Globus pallidus (tissue), 1 donor: ENCODE results near the gene FLVCR2.

ENCODE experiments used
- DNase-seq: peaks from one replicate; pipeline ENCODE4 v3.0.0-alpha.2; 2015; ENCODE audit warnings: low spot score

FLVCR2 gene

GRCh38 chr14:75554482-75554881, 23.9 kb upstream of the FLVCR2 start:
- no peak for DNase-seq

GRCh38 chr14:75558440-75558839, 20.0 kb upstream of the FLVCR2 start:
- DNase-seq = no peak

GRCh38 chr14:75559045-75559444, 19.4 kb upstream of the FLVCR2 start:
- DNase-seq = no peak

GRCh38 chr14:75559451-75560222, 18.8 kb upstream of the FLVCR2 start:
- DNase-seq = no peak

GRCh38 chr14:75561013-75561432, 17.4 kb upstream of the FLVCR2 start:
- peak; percentile 25 for DNase-seq

- no peak for DNase-seq
Measured at GRCh38 chr14:75562089-75562488, 16.3 kb upstream of the FLVCR2 start.

- DNase-seq = no peak
Measured at GRCh38 chr14:75562489-75562888, 15.9 kb upstream of the FLVCR2 start.

- no peak for DNase-seq
Measured at GRCh38 chr14:75563931-75564330, 14.5 kb upstream of the FLVCR2 start.

GRCh38 chr14:75565056-75565455, 13.4 kb upstream of the FLVCR2 start:
- no peak for DNase-seq

- no peak for DNase-seq
Measured at GRCh38 chr14:75566321-75566720, 12.1 kb upstream of the FLVCR2 start.

GRCh38 chr14:75566752-75567151, 11.7 kb upstream of the FLVCR2 start:
- no peak for DNase-seq

- no peak for DNase-seq
Measured at GRCh38 chr14:75568140-75568539, 10.3 kb upstream of the FLVCR2 start.

GRCh38 chr14:75568791-75569190, 9.6 kb upstream of the FLVCR2 start:
- DNase-seq = no peak

- DNase-seq = no peak
Measured at GRCh38 chr14:75570797-75571196, 7.6 kb upstream of the FLVCR2 start.

GRCh38 chr14:75572104-75572503, 6.3 kb upstream of the FLVCR2 start:
- DNase-seq = no peak

GRCh38 chr14:75577090-75577489, 1.3 kb upstream of the FLVCR2 start:
- DNase-seq = no peak

- peak; percentile 84 for DNase-seq
Measured at GRCh38 chr14:75577729-75578101, 705 bp upstream of the FLVCR2 start.

GRCh38 chr14:75578786-75579337, 442 bp downstream of the FLVCR2 start:
- DNase-seq = no peak

GRCh38 chr14:75579338-75579864, 981 bp downstream of the FLVCR2 start:
- DNase-seq = no peak

- DNase-seq = no peak
Measured at GRCh38 chr14:75579882-75580281, 1.5 kb downstream of the FLVCR2 start.

- no peak for DNase-seq
Measured at GRCh38 chr14:75587388-75587787, 9.0 kb downstream of the FLVCR2 start.

- no peak for DNase-seq
Measured at GRCh38 chr14:75589931-75590330, 11.5 kb downstream of the FLVCR2 start.

GRCh38 chr14:75591331-75591946, 13.0 kb downstream of the FLVCR2 start:
- no peak for DNase-seq
